Stomach (tissue), 9 donors: ENCODE data around the gene A1BG. TPM values are rescaled to one million over a fixed set of nuclear protein-coding genes. Genes with fewer than 3 reads are reported as not detected.
A peak's percentile ranks its signal among the peaks of the same experiment; 100 is the strongest.

Source experiments
- DNase-seq, 2 donors: peaks; one replicate each; pipeline versions ENCODE4 v3.0.0 to v3.0.0-alpha.2; 2013 to 2019
- H3K27ac ChIP-seq, 5 donors: fragments of 200-600 bp in 4 of 5; sonication (generic) in 4 of 5; one replicate each; pipeline ENCODE4 v1.5.1; 2013 to 2019; ENCODE audit warnings: mild to moderate bottlenecking in 1 of 5, moderate library complexity in 1 of 5
- H3K27me3 ChIP-seq, 3 donors: fragments of 200-600 bp; sonication (generic); one replicate each; pipeline ENCODE4 v1.5.1; 2017 to 2019; ENCODE audit warnings: mixed run types in 1 of 3
- H3K36me3 ChIP-seq, 4 donors: fragments of 200-600 bp; sonication (generic); 1 replicate in 3 of 4; 2 replicates in 1 of 4; pipeline ENCODE4 v1.5.1; 2016 to 2019
- H3K4me1 ChIP-seq, 4 donors: fragments of 200-600 bp; sonication (generic); one replicate each; pipeline ENCODE4 v1.5.1; 2016 to 2019
- H3K4me3 ChIP-seq, 4 donors: fragments of 200-600 bp; sonication (generic) in 3 of 4; one replicate each; pipeline ENCODE4 v1.5.1; 2016 to 2019; ENCODE audit warnings: mild to moderate bottlenecking in 1 of 4
- H3K9me3 ChIP-seq, 4 donors: fragments of 200-600 bp; sonication (generic); one replicate each; pipeline ENCODE4 v1.5.1; 2016 to 2019
- CTCF ChIP-seq, 7 experiments: fragments of 450-650 bp in 4 of 7; fragments of 200-600 bp in 3 of 7; sonication (generic) in 3 of 7; IDR thresholded peaks; one replicate each; pipeline ENCODE4 v1.5.1; 2016 to 2019; ENCODE audit warnings: antibody characterized with exemption in 7 of 7, control low read depth in 2 of 7, mild to moderate bottlenecking in 1 of 7
- EP300 ChIP-seq: sonication (generic); formaldehyde crosslinking; IDR thresholded peaks from one replicate; pipeline ENCODE4 v1.6.1; 2017; ENCODE audit warnings: antibody characterized with exemption
- POLR2A ChIP-seq, 4 donors: fragments of 450-650 bp; IDR thresholded peaks; one replicate each; pipeline ENCODE4 v1.6.1; 2016; ENCODE audit warnings: antibody characterized with exemption in 4 of 4, control low read depth in 2 of 4, mild to moderate bottlenecking in 1 of 4, moderate library complexity in 1 of 4
- POLR2AphosphoS5 ChIP-seq, 3 donors: sonication (generic); formaldehyde crosslinking; IDR thresholded peaks; one replicate each; pipeline ENCODE4 v1.6.1; 2016; ENCODE audit warnings: antibody characterized with exemption in 3 of 3
- WGBS, 5 donors: extraction: QIAGEN DNeasy Blood & Tissue Kit in 3 of 5; methylation state at CpG; one replicate each; pipeline versions ENCODE4 v1.1.5 to v1.1.7; 2013 to 2018; 5-methylcytosine and 5-hydroxymethylcytosine counted together
- intact Hi-C: fragments of 100-400 bp; cut with DNase I; formaldehyde crosslinking; loops from one replicate; pipeline ENCODE4 v1.15.1; 2023; ENCODE audit warnings: low total_unique reads
- polyA plus RNA-seq, 3 donors: library from polyadenylated mRNA; stranded (reverse); fragments of 200-250 nt; gene quantifications; one replicate each; pipeline ENCODE4 v1.2.3, GENCODE V29; 2013
- total RNA-seq, 5 donors: library from RNA; depleted of rRNA; stranded (reverse); fragments of >200 nt; gene quantifications; one replicate each; pipeline versions ENCODE4 v1.1.0 to v1.2.3, GENCODE V29; 2014 to 2016
- donor health status: healthy with polysubstance abuse.
- donor health status: Bipolar disorder and iron deficiency.
- donor health status: healthy.

A1BG gene
- total and polyA plus RNA-seq, 8 donors = 1.1 to 61.7 (median 25.3) TPM; not detected in 2

GRCh38 chr19:58400916-58401839, 47.9 kb upstream of the A1BG start:
- intact Hi-C loops = no loop called here
- Histone ChIP-seq H3K4me1 (peaks cover 21 to 37% (median 25%) of the 10 kb centered on the region in 4 donors), H3K9me3 (no peaks in the 10 kb centered on the region), H3K4me3 (peak overlapping the region; percentile 58 to 71 (median 60)), H3K27ac (peak overlapping the region; percentile 67 to 88 (median 85)), H3K27me3 (peaks cover 6 to 24% (median 9%) of the 10 kb centered on the region in 3 donors), H3K36me3 (no peaks in the 10 kb centered on the region)
- 2 to 3% (median 2%) methylated on average over 51 to 80 of the region's 80 CpGs for WGBS, 5 donors
- DNase-seq = peak; percentile 100
- no peak for TF ChIP-seq CTCF (IDR thresholded peaks at IDR 0.05)
- no peak for TF ChIP-seq EP300
- TF ChIP-seq POLR2A (IDR thresholded peaks at IDR 0.05) = peak in 2 of 4 donors; percentile 32 to 59
- peak; percentile 54 to 92 (median 86) for TF ChIP-seq POLR2AphosphoS5 (IDR thresholded peaks at IDR 0.05)

GRCh38 chr19:58400316-58400915, 47.1 kb upstream of the A1BG start:
- TF ChIP-seq EP300 = no peak
- TF ChIP-seq POLR2AphosphoS5 (IDR thresholded peaks at IDR 0.05) = no peak
- no peak for TF ChIP-seq CTCF (IDR thresholded peaks at IDR 0.05)
- TF ChIP-seq POLR2A (IDR thresholded peaks at IDR 0.05) = no peak
- H3K4me3 ChIP-seq = peak overlapping the region; percentile 58 to 71 (median 60)
- no peaks in the 10 kb centered on the region for H3K9me3 ChIP-seq
- peaks cover 0 to under 1% (median 0%) of the 10 kb centered on the region in 4 donors for H3K36me3 ChIP-seq
- peaks cover 28 to 45% (median 33%) of the 10 kb centered on the region in 4 donors for H3K4me1 ChIP-seq
- peak overlapping the region in 3 of 5 donors; percentile 53 to 88 (median 56) for H3K27ac ChIP-seq
- DNase-seq = peak in 1 of 2 donors; percentile 20
- WGBS, 5 donors = 38 to 50% (median 46%) methylated on average over 18 of the region's 18 CpGs
- peaks cover 6 to 31% (median 13%) of the 10 kb centered on the region in 3 donors for H3K27me3 ChIP-seq
- intact Hi-C loops = no loop called here

GRCh38 chr19:58399903-58400302, 46.6 kb upstream of the A1BG start:
- TF ChIP-seq CTCF (IDR thresholded peaks at IDR 0.05) = no peak
- TF ChIP-seq POLR2A (IDR thresholded peaks at IDR 0.05) = no peak
- TF ChIP-seq POLR2AphosphoS5 (IDR thresholded peaks at IDR 0.05) = no peak
- no peak for TF ChIP-seq EP300
- no peak for DNase-seq
- H3K4me1 ChIP-seq = peaks cover 29 to 50% (median 34%) of the 10 kb centered on the region in 4 donors
- peaks cover 6 to 37% (median 13%) of the 10 kb centered on the region in 3 donors for H3K27me3 ChIP-seq
- 90 to 96% (median 94%) methylated on average over 2 to 3 of the region's 3 CpGs for WGBS, 5 donors
- no peak overlapping the region for H3K4me3 ChIP-seq
- no peaks in the 10 kb centered on the region for H3K9me3 ChIP-seq
- peaks cover 2 to 5% (median 4%) of the 10 kb centered on the region in 4 donors for H3K36me3 ChIP-seq
- intact Hi-C loops = no loop called here
- no peak overlapping the region for H3K27ac ChIP-seq

- H3K4me3 ChIP-seq = no peak overlapping the region
- DNase-seq = no peak
- peaks cover 6 to 38% (median 13%) of the 10 kb centered on the region in 3 donors for H3K27me3 ChIP-seq
- peaks cover 16 to 19% (median 17%) of the 10 kb centered on the region in 4 donors for H3K36me3 ChIP-seq
- no peak overlapping the region for H3K27ac ChIP-seq
- 91 to 97% (median 95%) methylated on average over 6 of the region's 6 CpGs for WGBS, 5 donors
- TF ChIP-seq POLR2A (IDR thresholded peaks at IDR 0.05) (no peak), EP300 (no peak), CTCF (IDR thresholded peaks at IDR 0.05) (no peak), POLR2AphosphoS5 (IDR thresholded peaks at IDR 0.05) (no peak)
- peaks cover 29 to 57% (median 34%) of the 10 kb centered on the region in 4 donors for H3K4me1 ChIP-seq
- intact Hi-C loops = no loop called here
- no peaks in the 10 kb centered on the region for H3K9me3 ChIP-seq
Measured at GRCh38 chr19:58398545-58398944, 45.3 kb upstream of the A1BG start.
